ENCODE data around the gene CAPN13.

The CAPN13 gene

GRCh38 chr2:30732376-30732775 lies 74.9 kb downstream of the CAPN13 start:
- TF ChIP-seq CTCF (IDR thresholded peaks at IDR 0.05), result no peak

- no peak for TF ChIP-seq CTCF (IDR thresholded peaks at IDR 0.05)
These were observed 75.5 kb downstream of the CAPN13 start for GRCh38 chr2:30731706-30732105.

- no peak for TF ChIP-seq CTCF (IDR thresholded peaks at IDR 0.05)
These were observed 76.3 kb downstream of the CAPN13 start for GRCh38 chr2:30730736-30731647.

GRCh38 chr2:30729031-30729430 lies 78.2 kb downstream of the CAPN13 start:
- no peak for TF ChIP-seq CTCF (IDR thresholded peaks at IDR 0.05)

- TF ChIP-seq CTCF (IDR thresholded peaks at IDR 0.05), result no peak
These were observed 84.1 kb downstream of the CAPN13 start for GRCh38 chr2:30722936-30723725.

- no peak for TF ChIP-seq CTCF (IDR thresholded peaks at IDR 0.05)
These were observed 85.3 kb downstream of the CAPN13 start for GRCh38 chr2:30721668-30722647.

- no peak for TF ChIP-seq CTCF (IDR thresholded peaks at IDR 0.05)
These were observed 86.0 kb downstream of the CAPN13 start for GRCh38 chr2:30721241-30721640.

All from LNCAP (cell line).